AG20443 (cell line): ENCODE data around the gene TIMM22.
"Not testable (repeated sequence)": the region's sequence is repeated elsewhere in the genome, so short reads cannot be mapped to it uniquely, and the experiment has no call there.

Experiments
- DNase-seq: peaks from one replicate; pipeline ENCODE4 v3.0.0; 2012; ENCODE audit warnings: low spot score, mixed read lengths

Gene TIMM22

GRCh38 chr17:1039511-1040215 lies 42.7 kb downstream of the TIMM22 start:
- DNase-seq = no peak

DNA sequence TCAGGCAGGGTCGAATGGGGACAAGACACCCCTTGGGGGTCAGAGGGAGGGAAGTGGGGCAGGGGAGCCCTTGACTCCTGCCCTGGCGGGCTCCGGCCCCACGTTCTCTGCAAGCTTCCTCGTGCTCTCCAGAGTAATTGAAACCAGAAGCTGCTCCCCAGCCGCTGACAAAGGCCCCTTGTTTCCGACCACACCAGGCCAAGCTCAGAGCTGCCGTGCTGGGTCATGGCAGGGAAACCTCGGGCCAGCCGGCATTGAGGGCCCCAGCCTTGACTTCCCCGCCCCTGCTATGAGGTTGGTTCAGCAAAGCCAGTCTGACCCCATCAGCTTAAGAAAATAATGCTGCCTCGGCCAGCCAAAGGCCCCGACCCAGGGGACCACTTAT lies 43.3 kb downstream of the TIMM22 start:
- DNase-seq = no peak

DNA sequence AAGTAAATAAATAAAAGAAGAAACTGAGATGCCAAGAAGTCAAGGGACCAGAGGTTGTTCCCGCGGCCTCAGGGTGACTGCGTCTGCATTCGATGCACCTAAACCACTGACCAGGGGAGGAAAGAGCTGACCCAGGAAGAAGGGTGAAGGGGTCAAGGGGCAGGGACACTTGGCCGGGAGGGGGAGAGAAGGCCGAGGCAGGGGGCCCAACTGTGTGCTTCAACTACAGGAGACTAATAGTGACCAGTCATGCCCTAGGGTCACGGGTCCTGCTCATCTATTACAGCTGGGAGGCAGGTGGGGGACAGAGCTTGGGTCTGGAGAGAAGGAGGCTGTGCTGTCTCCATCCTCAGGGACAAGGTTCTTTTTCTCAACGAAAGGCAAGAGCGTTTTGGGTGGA lies 44.8 kb downstream of the TIMM22 start:
- no peak for DNase-seq

DNA sequence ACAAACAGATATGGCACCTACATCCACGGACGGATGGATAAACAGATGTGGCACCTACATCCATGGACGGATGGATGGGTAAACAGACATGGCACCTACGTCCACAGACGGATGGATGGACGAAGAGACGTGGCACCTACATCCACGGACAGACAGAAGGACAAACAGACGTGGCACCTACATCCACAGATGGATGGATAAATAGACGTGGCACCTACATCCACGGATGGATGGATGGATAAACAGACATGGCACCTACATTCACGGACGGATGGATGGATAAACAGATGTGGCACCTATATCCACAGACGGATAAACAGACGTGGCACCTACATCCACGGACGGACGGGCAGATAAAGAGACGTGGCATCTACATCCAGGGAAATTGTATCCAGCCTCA lies 45.6 kb downstream of the TIMM22 start:
- DNase-seq = no peak

- no peak for DNase-seq
Measured at GRCh38 chr17:1043601-1044251, 46.8 kb downstream of the TIMM22 start.

DNA sequence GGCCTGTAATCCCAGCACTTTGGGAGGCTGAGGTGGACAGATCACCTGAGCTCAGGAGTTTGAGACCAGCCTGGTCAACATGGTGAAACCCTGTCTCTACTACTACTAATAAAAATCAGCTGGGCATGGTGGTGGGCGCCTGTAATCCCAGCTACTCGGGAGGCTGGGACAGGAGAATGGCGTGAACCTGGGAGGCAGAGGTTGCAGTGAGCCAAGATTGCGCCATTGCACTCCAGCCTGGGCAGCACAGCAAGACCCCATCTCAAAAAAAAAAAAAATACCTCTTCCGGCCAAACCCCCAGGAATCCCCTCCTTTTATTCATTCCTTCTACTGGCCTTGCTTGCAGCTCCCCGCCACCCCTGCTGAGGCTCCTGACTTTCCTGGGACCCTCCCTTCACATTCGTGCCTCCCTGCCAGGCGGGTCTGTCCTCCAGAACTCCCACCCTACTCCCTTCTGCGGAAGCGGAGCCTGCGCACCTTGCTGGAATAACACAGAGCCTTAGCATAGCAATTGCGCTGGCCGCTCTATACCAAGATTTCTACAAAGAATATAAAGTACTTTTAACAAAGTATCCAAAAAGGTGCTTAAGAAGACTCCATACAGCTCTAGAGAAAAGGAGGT lies 47.6 kb downstream of the TIMM22 start:
- not testable (repeated sequence) for DNase-seq

- DNase-seq = no peak
Measured at GRCh38 chr17:1045456-1045855, 48.5 kb downstream of the TIMM22 start.

- no peak for DNase-seq
Measured at GRCh38 chr17:1047177-1047878, 50.4 kb downstream of the TIMM22 start.

GRCh38 chr17:1047879-1048470 lies 51.0 kb downstream of the TIMM22 start:
- DNase-seq = no peak

GRCh38 chr17:1048516-1049115 lies 51.7 kb downstream of the TIMM22 start:
- DNase-seq = not testable (repeated sequence)

GRCh38 chr17:1049446-1050225 lies 52.7 kb downstream of the TIMM22 start:
- no peak for DNase-seq

GRCh38 chr17:1050246-1050995 lies 53.5 kb downstream of the TIMM22 start:
- DNase-seq = no peak

DNA sequence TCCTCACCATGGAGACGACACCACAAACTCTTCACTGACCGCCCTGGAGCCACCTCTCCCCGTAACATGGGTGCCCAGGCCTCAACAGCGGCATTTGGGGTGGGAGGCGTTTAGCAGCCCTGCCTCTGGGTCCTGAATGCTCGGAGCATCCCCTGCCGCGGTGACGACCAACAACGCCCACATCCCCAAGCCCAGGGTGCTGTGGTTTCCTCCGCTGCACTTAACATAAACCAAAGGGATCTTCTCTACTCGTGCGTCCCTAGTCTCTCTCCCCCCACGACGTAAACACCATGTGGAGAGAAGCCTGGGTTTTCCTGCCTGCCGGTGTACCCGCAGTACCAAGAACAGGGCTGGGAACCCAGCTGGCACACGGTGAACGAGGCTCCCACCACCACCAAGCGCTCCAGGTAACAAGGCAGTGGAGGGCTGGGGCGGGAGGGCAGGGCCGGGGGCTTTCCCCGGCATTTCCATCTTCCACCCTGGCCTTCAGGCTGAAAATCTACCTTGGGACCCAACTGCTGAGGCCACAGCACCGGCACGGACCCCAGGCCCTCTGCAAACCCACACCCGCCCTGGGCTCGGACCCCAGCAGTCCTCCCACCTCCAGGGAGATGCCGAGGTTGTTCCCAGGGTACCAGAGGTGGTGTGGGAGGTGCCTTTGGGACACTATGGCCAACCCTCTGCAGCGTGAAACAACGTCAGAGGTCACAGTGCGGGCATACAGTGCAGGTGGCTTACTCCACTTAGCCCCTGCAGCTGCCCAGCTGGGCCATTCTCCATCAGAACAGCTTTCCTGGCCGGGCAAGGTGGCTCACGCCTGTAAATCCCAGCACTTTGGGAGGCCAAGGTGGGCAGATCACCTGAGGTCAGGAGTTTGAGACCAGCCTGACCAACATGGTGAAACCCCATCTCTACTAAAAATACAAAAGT lies 54.3 kb downstream of the TIMM22 start:
- no peak for DNase-seq
